PC-9 (cell line): Measurements from ENCODE around the gene OR4F6. TPM values are rescaled to one million over a fixed set of nuclear protein-coding genes. Genes with fewer than 3 reads are reported as not detected.

Source experiments
- BruUV-seq: library from RNA; stranded (reverse); fragments of 400-500 nt; replicated peaks from 2 replicates; lab custom pipeline; 2021; lab: Mats Ljungman, UMichigan
- CTCF ChIA-PET: fragments of 300-600 bp; sonication (Branson Sonifier 250); formaldehyde crosslinking; loops from one replicate; lab custom pipeline; 2022; ENCODE audit warnings: antibody characterized with exemption; lab: Charles Lee
- POLR2A ChIA-PET: fragments of 300-600 bp; sonication (Branson Sonifier 250); formaldehyde crosslinking; loops from one replicate; lab custom pipeline; 2022; ENCODE audit warnings: antibody characterized with exemption; ENCODE audit not compliant: unreplicated experiment; lab: Charles Lee
- DNase-seq, 2 experiments: peaks; one replicate each; pipeline versions ENCODE4 v3.0.0 to v3.0.0-alpha.2; 2015 to 2022; ENCODE audit warnings: mixed read lengths in 1 of 2
- H2AFZ ChIP-seq: fragments of 200-600 bp; sonication (generic); 2 replicates; pipeline ENCODE4 v1.8.1; 2017; ENCODE audit warnings: antibody characterized with exemption
- H3F3A ChIP-seq: fragments of 200-600 bp; sonication (generic); 2 replicates; pipeline ENCODE4 v1.8.1; 2017; ENCODE audit warnings: antibody characterized with exemption, mild to moderate bottlenecking, low read depth; ENCODE audit not compliant: insufficient read depth
- H3K27ac ChIP-seq: fragments of 200-600 bp; sonication (generic); 2 replicates; pipeline ENCODE4 v1.6.1; 2016; ENCODE audit warnings: mixed run types
- H3K27me3 ChIP-seq: fragments of 200-600 bp; sonication (generic); 2 replicates; pipeline ENCODE4 v1.6.1; 2016; ENCODE audit warnings: low read depth, mixed run types; ENCODE audit not compliant: insufficient read depth
- H3K36me3 ChIP-seq: fragments of 200-600 bp; sonication (generic); 2 replicates; pipeline ENCODE4 v1.6.1; 2016; ENCODE audit warnings: low read depth, mixed run types
- H3K4me1 ChIP-seq: fragments of 200-600 bp; sonication (generic); replicated peaks from 2 replicates; pipeline ENCODE4 v1.6.1; 2016; ENCODE audit warnings: mixed run types; ENCODE audit not compliant: insufficient read depth
- H3K4me2 ChIP-seq: fragments of 200-600 bp; sonication (generic); 2 replicates; pipeline ENCODE4 v1.6.1; 2017; ENCODE audit warnings: mixed run types
- H3K4me3 ChIP-seq: fragments of 200-600 bp; sonication (generic); 2 replicates; pipeline ENCODE4 v1.6.1; 2016; ENCODE audit warnings: mixed run types
- H3K79me2 ChIP-seq: fragments of 200-600 bp; sonication (generic); 2 replicates; pipeline ENCODE4 v1.6.1; 2017; ENCODE audit warnings: low read depth, mixed run types
- H3K9me2 ChIP-seq: fragments of 200-600 bp; sonication (generic); 2 replicates; pipeline ENCODE4 v1.8.1; 2017; ENCODE audit warnings: mild to moderate bottlenecking; ENCODE audit not compliant: insufficient read depth
- H3K9me3 ChIP-seq: fragments of 200-600 bp; sonication (generic); 2 replicates; pipeline ENCODE4 v1.8.1; 2016; ENCODE audit warnings: low read depth; ENCODE audit not compliant: insufficient read depth
- H4K20me1 ChIP-seq: fragments of 200-600 bp; sonication (generic); 2 replicates; pipeline ENCODE4 v1.8.1; 2017; ENCODE audit not compliant: insufficient read depth
- EZH2 ChIP-seq: fragments of 200-600 bp; sonication (generic); IDR thresholded peaks from 2 replicates; pipeline ENCODE4 v1.8.0; 2017; ENCODE audit warnings: antibody characterized with exemption, low read depth
- intact Hi-C: fragments of 100-400 bp; cut with micrococcal nuclease; formaldehyde crosslinking; loops from one replicate; pipeline ENCODE4 v1.10.0; 2022; ENCODE audit not compliant: unreplicated experiment
- total RNA-seq: library from RNA; stranded (reverse); gene quantifications from 2 replicates; pipeline ENCODE4 v1.2.3, GENCODE V29; 2021
- TF ChIP-seq, protein P1 (sequence below): fragments of 200-600 bp; sonication (generic); conservative IDR thresholded peaks from 2 replicates; pipeline ENCODE4 v1.6.1; 2017; ENCODE audit warnings: mixed run types, antibody characterized with exemption, mild to moderate bottlenecking, moderate library complexity

The OR4F6 gene
- total RNA-seq, 1 experiment from 2014 or later: not detected

DNA sequence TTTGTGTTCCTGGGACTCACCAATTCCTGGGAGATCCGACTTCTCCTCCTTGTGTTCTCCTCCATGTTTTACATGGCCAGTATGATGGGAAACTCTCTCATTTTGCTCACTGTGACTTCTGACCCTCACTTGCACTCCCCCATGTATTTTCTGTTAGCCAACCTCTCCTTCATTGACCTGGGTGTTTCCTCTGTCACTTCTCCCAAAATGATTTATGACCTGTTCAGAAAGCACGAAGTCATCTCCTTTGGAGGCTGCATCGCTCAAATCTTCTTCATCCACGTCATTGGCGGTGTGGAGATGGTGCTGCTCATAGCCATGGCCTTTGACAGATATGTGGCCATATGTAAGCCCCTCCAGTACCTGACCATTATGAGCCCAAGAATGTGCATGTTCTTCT is 25.5 kb downstream of the OR4F6 start:
- CTCF ChIA-PET: no interaction called here
- H3K27me3 ChIP-seq: peaks cover 71% of the 10 kb centered on the region
- no peaks in the 10 kb centered on the region for H3F3A ChIP-seq
- H3K9me3 ChIP-seq: no peaks in the 10 kb centered on the region
- H3K4me3 ChIP-seq: no peak overlapping the region
- no peak overlapping the region for H3K4me2 ChIP-seq
- no peaks in the 10 kb centered on the region for H4K20me1 ChIP-seq
- TF ChIP-seq, protein P1, sequence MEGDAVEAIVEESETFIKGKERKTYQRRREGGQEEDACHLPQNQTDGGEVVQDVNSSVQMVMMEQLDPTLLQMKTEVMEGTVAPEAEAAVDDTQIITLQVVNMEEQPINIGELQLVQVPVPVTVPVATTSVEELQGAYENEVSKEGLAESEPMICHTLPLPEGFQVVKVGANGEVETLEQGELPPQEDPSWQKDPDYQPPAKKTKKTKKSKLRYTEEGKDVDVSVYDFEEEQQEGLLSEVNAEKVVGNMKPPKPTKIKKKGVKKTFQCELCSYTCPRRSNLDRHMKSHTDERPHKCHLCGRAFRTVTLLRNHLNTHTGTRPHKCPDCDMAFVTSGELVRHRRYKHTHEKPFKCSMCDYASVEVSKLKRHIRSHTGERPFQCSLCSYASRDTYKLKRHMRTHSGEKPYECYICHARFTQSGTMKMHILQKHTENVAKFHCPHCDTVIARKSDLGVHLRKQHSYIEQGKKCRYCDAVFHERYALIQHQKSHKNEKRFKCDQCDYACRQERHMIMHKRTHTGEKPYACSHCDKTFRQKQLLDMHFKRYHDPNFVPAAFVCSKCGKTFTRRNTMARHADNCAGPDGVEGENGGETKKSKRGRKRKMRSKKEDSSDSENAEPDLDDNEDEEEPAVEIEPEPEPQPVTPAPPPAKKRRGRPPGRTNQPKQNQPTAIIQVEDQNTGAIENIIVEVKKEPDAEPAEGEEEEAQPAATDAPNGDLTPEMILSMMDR: no peak
- no peak for TF ChIP-seq EZH2
- no peak overlapping the region for H3K27ac ChIP-seq
- no peak overlapping the region for H2AFZ ChIP-seq
- H3K9me2 ChIP-seq: no peaks in the 10 kb centered on the region
- DNase-seq: no peak
- POLR2A ChIA-PET: no interaction called here
- H3K79me2 ChIP-seq: no peaks in the 10 kb centered on the region
- H3K36me3 ChIP-seq: no peaks in the 10 kb centered on the region
- BruUV-seq: no TSS peak
- intact Hi-C loops: no loop called here
- H3K4me1 ChIP-seq: no peaks in the 10 kb centered on the region

DNA sequence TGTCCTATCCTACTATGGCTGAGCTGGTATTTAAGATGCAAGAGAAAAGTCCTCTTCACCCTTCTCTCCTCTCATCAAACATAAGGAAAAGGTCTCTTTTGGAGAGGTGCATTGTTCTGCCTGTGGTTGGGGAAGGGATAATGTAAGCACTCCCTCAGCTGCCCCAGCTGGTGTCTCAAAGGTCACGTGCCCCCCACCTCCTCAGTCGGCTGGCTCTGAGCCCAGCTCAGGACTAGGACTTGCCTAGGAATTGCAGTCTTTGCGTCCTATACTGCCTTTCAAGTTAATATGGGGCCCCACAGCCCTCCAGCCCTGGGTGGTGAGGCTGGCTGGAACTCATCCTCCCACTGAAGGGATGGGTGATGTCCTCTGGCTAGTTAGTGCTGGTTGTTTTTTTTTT is 38.3 kb downstream of the OR4F6 start:
- Histone ChIP-seq H3K79me2 (no peaks in the 10 kb centered on the region), H3K27ac (no peak overlapping the region), H3K4me3 (no peak overlapping the region), H3K4me2 (no peak overlapping the region), H3K36me3 (no peaks in the 10 kb centered on the region), H3F3A (no peaks in the 10 kb centered on the region), H4K20me1 (no peaks in the 10 kb centered on the region), H3K9me3 (no peaks in the 10 kb centered on the region), H3K4me1 (no peaks in the 10 kb centered on the region), H2AFZ (no peak overlapping the region), H3K9me2 (no peaks in the 10 kb centered on the region), H3K27me3 (peaks cover 37% of the 10 kb centered on the region)
- no peak for TF ChIP-seq EZH2
- TF ChIP-seq, protein P1: no peak
- no peak for DNase-seq
- ChIA-PET CTCF (no interaction called here), POLR2A (no interaction called here)
- BruUV-seq: no TSS peak
- intact Hi-C loops: no loop called here

DNA sequence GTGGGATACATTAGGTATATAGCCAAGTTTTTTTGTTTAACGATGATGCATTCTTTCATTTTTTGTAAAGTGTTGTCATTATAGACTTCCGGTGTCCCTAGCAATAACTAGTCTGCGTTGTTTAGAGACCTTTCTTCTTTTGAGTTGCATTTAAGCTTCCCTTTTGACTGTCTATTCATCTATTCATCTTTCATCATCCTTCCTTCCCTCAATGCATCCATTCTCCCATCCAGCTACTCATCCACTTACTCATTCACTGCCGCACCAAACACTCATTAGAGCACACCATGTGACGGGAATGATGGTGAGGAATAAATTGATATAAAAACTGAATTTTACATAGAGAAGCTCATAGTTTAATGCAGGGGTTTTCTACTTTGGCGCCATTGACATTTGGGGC is 41.6 kb downstream of the OR4F6 start:
- Histone ChIP-seq H3K27ac (no peak overlapping the region), H3K4me1 (no peaks in the 10 kb centered on the region), H4K20me1 (no peaks in the 10 kb centered on the region), H3K79me2 (no peaks in the 10 kb centered on the region), H3K36me3 (no peaks in the 10 kb centered on the region), H3K4me2 (no peak overlapping the region), H3K9me2 (no peaks in the 10 kb centered on the region), H3K4me3 (no peak overlapping the region), H2AFZ (no peak overlapping the region), H3F3A (no peaks in the 10 kb centered on the region), H3K9me3 (no peaks in the 10 kb centered on the region), H3K27me3 (peaks cover 20% of the 10 kb centered on the region; the same call in 1 of the 2 replicates)
- intact Hi-C loops: no loop called here
- no TSS peak for BruUV-seq
- POLR2A ChIA-PET: no interaction called here
- no peak for DNase-seq
- no peak for TF ChIP-seq EZH2
- TF ChIP-seq, protein P1: no peak
- CTCF ChIA-PET: no interaction called here
